Nephron progenitor cell (in vitro differentiated cells): ENCODE data around the gene OMD.

Experiments
- DNase-seq: peaks from one replicate; pipeline ENCODE4 v3.0.0; 2021
- H3K27ac Mint-ChIP-seq: 2 replicates; pipeline ENCODE4 v1.8.0; 2021; ENCODE audit warnings: mild to moderate bottlenecking, moderate library complexity, mixed read lengths
- H3K27me3 Mint-ChIP-seq: 2 replicates; pipeline ENCODE4 v1.8.0; 2021; ENCODE audit warnings: mild to moderate bottlenecking, low read depth, mixed read lengths; ENCODE audit not compliant: poor library complexity
- H3K36me3 Mint-ChIP-seq: 2 replicates; pipeline ENCODE4 v1.8.0; 2021; ENCODE audit warnings: low read depth, mixed read lengths
- H3K4me1 Mint-ChIP-seq: 2 replicates; pipeline ENCODE4 v1.8.0; 2021; ENCODE audit warnings: mixed read lengths
- H3K4me3 Mint-ChIP-seq: 2 replicates; pipeline ENCODE4 v1.8.0; 2021; ENCODE audit warnings: mild to moderate bottlenecking, moderate library complexity, mixed read lengths
- H3K9me3 Mint-ChIP-seq: 2 replicates; pipeline ENCODE4 v1.8.0; 2021; ENCODE audit warnings: mild to moderate bottlenecking, moderate library complexity, mixed read lengths
- TF ChIP-seq, protein P1 (sequence below): fragments of 200-600 bp; sonication (generic); IDR thresholded peaks from 2 replicates; pipeline ENCODE4 v1.5.0; 2021; ENCODE audit warnings: antibody characterized with exemption

OMD gene

DNA sequence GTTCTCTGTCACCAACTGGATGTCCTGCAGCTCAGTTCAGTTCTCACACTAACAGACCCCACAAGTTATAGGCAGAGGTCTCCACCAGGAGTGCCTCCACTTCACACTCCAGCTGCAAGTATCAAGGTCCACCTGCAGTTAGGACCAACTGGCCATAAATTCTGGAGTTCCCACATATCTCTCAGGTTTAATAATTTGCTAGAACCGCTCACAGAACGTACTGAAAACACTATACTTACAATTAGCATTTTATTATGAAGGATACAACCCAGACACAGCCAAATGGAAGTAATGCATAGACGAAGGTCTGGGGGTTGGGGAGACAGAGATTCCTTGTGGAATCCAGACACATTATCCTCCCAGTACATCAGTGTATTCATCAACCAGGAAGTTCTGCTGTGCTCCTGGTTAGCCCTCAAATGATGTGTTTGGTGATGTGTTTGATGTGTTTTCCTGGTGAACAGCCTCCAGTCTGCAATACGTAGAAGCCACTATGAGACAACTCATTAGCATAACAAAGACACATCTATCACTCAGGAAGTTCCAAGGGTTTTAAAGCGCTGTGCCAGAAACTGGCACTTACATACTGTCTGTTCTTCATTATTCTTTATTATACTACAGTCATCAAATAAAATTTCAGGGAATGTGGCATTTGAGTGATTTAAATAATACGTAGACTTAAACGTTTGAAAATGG is 45.3 kb downstream of the OMD start:
- peaks cover 3% of the 10 kb centered on the region for H3K27me3 Mint-ChIP-seq
- peaks cover 24% of the 10 kb centered on the region for H3K36me3 Mint-ChIP-seq

DNA sequence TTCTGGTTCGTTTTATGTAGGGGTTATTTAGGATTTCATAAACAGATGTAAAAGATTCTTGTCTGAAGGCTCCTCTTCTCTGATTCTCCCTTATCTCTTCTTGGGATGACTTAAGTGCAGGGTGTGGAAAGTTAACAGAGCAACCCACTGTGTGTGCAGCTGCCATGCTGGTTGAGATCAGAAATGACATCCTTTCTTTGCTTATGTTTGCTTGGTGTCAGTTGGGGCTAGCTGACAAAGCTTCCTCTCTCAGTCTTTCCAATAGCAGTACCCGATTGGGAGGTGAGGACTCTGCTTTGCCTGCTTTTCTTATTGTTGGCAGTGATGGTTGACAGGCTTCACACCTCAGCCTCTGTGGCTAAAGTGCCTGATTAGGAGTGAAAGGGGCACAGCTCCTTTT is 46.4 kb downstream of the OMD start:
- Mint-ChIP-seq H3K36me3 (peaks cover 30% of the 10 kb centered on the region), H3K27me3 (peaks cover 3% of the 10 kb centered on the region), H3K4me3 (no peak overlapping the region), H3K9me3 (peaks cover 35% of the 10 kb centered on the region), H3K4me1 (no peaks in the 10 kb centered on the region), H3K27ac (no peak overlapping the region)
- DNase-seq: no peak
- TF ChIP-seq, protein P1, sequence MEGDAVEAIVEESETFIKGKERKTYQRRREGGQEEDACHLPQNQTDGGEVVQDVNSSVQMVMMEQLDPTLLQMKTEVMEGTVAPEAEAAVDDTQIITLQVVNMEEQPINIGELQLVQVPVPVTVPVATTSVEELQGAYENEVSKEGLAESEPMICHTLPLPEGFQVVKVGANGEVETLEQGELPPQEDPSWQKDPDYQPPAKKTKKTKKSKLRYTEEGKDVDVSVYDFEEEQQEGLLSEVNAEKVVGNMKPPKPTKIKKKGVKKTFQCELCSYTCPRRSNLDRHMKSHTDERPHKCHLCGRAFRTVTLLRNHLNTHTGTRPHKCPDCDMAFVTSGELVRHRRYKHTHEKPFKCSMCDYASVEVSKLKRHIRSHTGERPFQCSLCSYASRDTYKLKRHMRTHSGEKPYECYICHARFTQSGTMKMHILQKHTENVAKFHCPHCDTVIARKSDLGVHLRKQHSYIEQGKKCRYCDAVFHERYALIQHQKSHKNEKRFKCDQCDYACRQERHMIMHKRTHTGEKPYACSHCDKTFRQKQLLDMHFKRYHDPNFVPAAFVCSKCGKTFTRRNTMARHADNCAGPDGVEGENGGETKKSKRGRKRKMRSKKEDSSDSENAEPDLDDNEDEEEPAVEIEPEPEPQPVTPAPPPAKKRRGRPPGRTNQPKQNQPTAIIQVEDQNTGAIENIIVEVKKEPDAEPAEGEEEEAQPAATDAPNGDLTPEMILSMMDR: no peak

More for the DNA sequence above, 45.3 kb downstream of the OMD start:
- DNase-seq: no peak
- TF ChIP-seq, protein P1: no peak
- no peak overlapping the region for H3K4me3 Mint-ChIP-seq
- H3K4me1 Mint-ChIP-seq: no peaks in the 10 kb centered on the region
- H3K27ac Mint-ChIP-seq: no peak overlapping the region
- H3K9me3 Mint-ChIP-seq: peaks cover 24% of the 10 kb centered on the region

DNA sequence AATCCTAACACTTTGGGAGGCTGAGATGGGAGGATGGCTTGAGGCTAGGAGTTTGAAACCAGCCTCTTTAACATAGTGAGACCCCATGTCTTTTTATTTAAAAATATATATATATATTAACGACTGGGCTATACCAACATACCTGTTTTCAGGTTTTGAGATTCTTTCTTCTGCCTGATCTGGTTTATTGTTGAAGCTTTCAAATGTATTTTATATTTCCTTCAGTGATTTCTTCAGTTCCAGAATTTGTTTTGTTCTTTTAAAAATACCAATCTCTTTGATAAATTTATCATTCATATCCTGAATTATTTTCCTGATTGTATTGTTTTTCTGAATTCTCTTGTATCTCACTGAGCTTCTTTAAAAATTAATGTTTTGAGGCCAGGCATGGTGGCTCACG is 51.1 kb downstream of the OMD start:
- TF ChIP-seq, protein P1: no peak
- peaks cover 39% of the 10 kb centered on the region for H3K36me3 Mint-ChIP-seq
- no peak for DNase-seq
- H3K9me3 Mint-ChIP-seq: peaks cover 49% of the 10 kb centered on the region
- peaks cover 3% of the 10 kb centered on the region for H3K27me3 Mint-ChIP-seq
- no peaks in the 10 kb centered on the region for H3K4me1 Mint-ChIP-seq
- H3K27ac Mint-ChIP-seq: no peak overlapping the region
- H3K4me3 Mint-ChIP-seq: no peak overlapping the region

DNA sequence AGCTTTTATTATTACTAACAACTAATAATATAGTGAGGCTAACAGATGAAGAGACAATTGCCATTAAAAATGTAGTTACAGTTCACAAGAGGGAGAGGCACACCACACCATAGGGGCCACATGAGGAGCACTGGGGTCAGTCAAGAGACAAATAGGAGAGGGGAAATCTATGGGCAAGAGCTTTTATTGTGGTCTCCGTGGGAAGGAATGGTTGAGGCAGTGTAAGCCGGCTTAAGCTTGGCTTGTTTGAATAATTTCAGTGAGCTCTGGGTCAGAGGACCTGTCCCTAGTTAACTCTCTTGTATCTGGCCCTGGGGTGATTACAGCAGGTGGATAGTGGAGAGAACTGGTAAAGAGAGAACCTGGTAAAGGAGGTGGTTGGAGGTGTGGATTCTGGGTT is 55.2 kb downstream of the OMD start:
- peaks cover 26% of the 10 kb centered on the region for H3K9me3 Mint-ChIP-seq
- no peaks in the 10 kb centered on the region for H3K27me3 Mint-ChIP-seq
- TF ChIP-seq, protein P1: no peak
- no peak overlapping the region for H3K4me3 Mint-ChIP-seq
- DNase-seq: no peak
- no peak overlapping the region for H3K27ac Mint-ChIP-seq
- no peaks in the 10 kb centered on the region for H3K4me1 Mint-ChIP-seq
- peaks cover 29% of the 10 kb centered on the region for H3K36me3 Mint-ChIP-seq
